OCI-LY3 (cell line): Measurements from ENCODE around the gene RAPGEF2.

Experiments used
- EZH2phosphoT487 ChIP-seq: fragments of 200-600 bp; shearing (Covaris generic); IDR thresholded peaks from 2 replicates; pipeline ENCODE4 v1.6.1; 2018; ENCODE audit warnings: antibody characterized with exemption, mixed run types, low read depth
- TF ChIP-seq, protein P1 (sequence below): fragments of 200-600, 300-600 bp; sonication (generic); IDR thresholded peaks from 2 replicates; pipeline ENCODE4 v1.5.1; 2014; ENCODE audit warnings: antibody characterized with exemption, low read length, low read depth

DNA sequence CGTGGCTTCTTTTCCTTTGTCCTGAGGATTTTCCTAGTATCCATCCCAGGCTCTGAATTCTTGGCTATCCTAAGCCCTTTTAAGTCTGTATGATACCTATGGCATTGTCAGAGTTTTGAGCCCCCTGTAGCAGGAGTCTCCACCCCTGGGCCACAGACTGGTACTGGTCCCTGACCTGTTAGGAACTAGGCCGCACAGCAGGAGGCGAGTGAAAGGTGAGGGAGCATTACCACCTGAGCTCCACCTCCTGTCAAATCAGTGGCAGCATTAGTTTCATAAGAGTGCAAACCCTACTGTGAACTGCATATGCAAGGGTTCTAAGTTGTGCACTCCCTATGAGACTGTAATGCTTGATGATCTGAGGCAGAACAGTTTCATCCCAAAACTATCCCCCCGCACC lies 216.1 kb downstream of the RAPGEF2 start:
- TF ChIP-seq, protein P1, sequence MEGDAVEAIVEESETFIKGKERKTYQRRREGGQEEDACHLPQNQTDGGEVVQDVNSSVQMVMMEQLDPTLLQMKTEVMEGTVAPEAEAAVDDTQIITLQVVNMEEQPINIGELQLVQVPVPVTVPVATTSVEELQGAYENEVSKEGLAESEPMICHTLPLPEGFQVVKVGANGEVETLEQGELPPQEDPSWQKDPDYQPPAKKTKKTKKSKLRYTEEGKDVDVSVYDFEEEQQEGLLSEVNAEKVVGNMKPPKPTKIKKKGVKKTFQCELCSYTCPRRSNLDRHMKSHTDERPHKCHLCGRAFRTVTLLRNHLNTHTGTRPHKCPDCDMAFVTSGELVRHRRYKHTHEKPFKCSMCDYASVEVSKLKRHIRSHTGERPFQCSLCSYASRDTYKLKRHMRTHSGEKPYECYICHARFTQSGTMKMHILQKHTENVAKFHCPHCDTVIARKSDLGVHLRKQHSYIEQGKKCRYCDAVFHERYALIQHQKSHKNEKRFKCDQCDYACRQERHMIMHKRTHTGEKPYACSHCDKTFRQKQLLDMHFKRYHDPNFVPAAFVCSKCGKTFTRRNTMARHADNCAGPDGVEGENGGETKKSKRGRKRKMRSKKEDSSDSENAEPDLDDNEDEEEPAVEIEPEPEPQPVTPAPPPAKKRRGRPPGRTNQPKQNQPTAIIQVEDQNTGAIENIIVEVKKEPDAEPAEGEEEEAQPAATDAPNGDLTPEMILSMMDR = no peak
- no peak for TF ChIP-seq EZH2phosphoT487
